NCI-H2196 (cell line): ENCODE results near the gene UNC5B.

Source experiments
- DNase-seq: peaks from one replicate; lab custom pipeline; 2025; ENCODE audit not compliant: unreplicated experiment; lab: John Stamatoyannopoulos, UW

Gene UNC5B

GRCh38 chr10:71221586-71222202 is 9.3 kb downstream of the UNC5B start:
- DNase-seq, result no peak

DNA sequence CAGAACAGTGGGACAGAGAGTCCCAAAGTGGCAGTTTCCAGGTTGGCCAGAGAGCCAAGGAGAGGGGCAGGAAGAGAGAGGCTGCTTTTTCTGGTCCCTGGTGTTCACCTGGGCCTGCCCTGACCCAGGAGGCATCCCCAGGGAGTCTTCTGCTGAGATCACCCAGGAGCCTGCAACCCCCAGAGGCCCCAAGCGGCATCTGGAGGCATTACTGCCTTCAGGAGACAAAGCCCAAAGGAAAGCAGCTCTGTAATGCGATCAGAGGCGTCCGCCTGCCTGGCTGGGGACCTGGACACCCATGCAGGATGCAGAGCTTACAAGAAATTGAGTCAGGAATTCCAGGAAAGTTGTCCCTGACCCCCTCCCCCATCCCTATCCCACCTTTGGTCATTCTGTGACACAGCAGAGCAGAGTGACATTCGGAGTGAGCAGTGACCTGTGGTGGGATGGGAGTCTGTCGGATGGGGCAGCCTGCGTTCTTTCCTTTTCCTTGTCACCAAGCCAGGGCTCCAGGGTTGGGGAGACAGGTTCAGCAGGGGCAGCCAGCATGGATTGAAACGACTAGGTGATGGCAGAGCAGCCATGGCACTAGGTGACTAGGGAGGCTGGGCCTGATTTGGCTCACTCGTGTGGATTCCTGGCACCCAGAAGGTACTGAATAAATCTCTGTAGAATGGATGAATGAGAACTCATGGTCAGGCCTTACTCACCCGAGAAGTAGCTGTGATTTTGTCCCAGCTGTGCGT is 10.4 kb downstream of the UNC5B start:
- DNase-seq, result no peak

GRCh38 chr10:71223347-71224058 is 11.1 kb downstream of the UNC5B start:
- no peak for DNase-seq

DNA sequence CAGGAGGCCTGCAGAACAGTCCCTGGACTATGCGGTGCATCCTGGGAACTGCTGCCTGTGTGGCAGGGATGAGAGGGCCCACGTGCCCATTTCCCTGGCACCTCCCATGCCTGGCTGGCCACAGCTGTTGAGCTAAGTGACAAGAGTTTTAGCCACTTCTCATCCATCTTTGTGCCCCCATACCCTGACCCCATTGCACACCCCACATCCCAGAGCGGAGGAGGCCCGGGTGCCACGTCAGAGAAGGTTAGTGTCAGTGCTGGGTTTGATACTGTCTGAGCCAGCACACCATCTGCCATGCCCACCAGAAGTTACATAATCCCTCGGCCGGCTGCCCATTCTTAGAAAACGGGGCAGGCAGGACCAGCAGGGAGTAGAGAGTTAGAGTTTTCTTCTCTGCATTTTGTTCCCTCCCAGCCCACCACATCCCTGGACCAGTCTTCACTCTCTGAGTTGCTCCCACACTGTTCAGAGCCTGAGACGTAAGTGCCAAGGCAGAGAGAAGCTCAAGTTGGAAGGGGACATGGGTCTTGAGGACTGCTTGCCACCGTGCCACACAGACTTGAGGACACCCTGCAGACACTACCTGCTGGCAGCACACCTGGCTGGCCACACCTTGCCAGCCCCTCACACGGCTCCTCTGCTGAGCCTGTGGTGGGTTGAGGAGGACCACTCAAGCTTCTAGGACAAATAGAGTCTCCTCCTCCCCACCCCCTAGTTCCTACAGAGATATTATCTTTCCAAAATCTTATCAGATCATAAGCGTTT is 13.1 kb downstream of the UNC5B start:
- DNase-seq, result no peak

GRCh38 chr10:71228875-71229675 is 16.7 kb downstream of the UNC5B start:
- DNase-seq, result no peak

- no peak for DNase-seq
Measured at GRCh38 chr10:71229726-71230655, 17.6 kb downstream of the UNC5B start.

GRCh38 chr10:71230656-71231025 is 18.3 kb downstream of the UNC5B start:
- DNase-seq, result no peak

DNA sequence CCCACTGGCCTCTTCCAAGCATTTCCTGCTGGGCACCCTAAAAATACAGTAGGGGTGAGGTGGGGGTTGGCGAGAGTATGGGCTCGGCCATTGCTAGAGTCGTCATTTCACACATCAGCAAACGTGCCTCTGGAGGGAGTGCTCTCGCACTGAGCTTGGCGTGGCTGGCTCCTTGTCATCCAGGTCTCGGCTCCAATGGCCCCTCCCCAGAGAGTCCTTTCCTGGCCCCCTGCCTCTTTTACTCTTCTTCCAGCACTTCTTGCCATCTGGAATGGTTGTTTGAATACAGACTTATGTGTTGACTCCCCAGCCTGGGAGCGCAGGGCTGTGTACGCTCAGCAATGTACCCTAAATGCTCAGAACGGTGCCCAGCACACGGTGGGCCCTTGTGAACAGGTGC is 18.8 kb downstream of the UNC5B start:
- DNase-seq, result no peak

DNA sequence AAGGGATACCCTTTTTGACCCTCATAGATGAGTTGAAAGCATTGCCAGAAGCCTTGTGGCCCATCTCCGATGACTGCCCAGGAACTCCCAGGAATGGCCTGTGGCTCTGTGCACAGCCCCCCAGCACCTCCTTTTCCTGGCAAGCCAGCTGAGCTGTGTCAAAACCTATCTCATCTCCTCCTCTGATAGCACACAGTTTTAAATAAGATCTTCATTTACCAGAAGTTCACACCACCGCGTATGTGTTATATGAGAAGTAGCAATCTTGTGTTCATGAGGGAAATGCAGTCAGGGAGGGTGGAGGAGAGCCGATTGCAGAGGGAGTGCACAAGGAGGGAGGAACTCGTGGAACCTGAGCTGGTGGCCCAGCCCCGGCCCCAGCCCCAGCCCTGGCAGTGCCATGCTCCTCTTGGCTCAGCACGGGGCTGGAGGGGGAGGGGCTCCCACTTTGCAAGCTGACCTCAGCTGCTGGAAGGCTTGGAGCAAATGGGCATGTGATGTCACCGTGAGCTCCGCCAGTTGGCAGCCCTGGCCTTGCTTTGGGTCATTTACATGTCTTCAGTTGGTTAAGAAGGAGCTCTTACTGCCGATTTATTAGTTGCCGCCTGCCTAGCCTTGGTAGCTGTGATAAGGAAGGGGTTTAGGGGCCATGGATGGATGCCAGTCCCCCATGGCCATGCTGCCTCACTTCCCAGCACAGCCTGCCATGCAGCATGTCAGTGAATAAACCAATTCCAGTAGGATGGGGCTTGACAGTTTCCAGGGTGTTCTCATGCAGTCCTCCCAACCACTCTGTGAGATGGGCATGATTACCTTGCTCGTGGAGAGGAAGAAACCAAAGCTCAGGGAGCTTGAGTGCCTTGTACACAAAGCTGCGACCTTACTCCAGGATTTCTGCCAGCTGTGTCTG is 20.0 kb downstream of the UNC5B start:
- DNase-seq, result peak; percentile 75

DNA sequence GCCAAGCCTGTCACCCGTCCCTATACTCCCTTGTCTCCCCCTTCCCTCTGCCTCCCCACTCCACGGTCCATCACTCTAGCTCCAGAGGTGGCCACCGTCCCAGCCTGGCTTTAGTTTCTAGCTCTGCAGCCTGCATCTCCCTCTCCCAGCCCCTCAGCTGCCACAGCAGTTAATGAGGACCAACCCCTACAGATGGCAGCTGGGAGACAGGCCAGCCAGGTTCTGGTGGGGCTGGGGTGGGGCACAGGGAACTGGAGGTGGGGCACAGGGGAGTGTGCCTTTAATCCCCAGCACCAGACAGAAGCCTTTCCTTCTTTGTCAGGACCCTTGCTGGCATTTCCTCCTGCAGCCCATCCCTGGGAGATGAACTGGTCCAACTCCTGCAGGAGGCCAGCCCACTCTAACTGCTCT is 21.1 kb downstream of the UNC5B start:
- DNase-seq, result no peak

DNA sequence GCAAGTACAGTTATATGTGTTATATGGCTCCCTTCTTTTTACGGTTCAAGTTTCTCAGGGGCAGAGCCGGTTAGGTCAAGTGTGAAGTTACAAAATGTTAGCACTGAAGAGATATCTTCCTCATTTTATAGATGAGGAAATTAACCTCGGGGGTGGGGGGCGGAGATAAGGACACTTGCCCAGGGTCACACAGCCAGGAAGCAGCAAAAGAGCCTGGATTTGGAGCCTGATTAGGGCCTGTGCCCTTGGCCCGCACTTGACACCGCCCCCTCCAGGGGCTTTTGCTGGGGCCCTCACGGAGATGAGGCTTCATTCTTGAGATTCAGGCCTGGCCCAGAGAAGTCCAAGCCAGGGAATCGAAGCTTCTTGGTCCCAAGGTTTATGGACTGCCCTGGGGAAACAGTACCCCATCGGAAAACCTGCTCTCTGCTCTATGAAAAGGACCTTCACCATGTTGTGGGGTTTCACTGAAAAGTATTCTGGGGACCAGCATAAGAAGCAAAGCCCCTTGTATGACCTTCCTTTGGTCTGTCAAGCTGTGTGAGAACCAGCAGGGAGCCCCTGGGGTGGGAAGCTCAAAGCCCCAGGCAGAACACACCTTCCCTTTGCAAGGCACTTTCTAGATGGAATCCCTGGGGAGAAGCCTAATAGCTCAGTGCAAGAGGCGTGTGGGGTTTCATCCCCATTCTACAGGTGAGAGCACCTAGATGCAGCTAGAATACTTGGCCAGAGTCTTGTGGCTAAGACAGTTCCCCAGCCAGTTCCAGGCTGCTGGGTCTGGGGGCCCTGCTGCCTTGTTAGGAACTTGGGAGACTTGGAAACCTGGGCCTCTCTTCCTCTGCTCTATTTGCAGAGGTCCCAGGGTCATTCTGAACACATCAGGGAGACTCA is 21.9 kb downstream of the UNC5B start:
- DNase-seq, result no peak

GRCh38 chr10:71234970-71235685 is 22.8 kb downstream of the UNC5B start:
- DNase-seq, result no peak

- no peak for DNase-seq
Measured at GRCh38 chr10:71235808-71236207, 23.4 kb downstream of the UNC5B start.

- DNase-seq, result no peak
Measured at GRCh38 chr10:71236286-71236685, 23.9 kb downstream of the UNC5B start.

DNA sequence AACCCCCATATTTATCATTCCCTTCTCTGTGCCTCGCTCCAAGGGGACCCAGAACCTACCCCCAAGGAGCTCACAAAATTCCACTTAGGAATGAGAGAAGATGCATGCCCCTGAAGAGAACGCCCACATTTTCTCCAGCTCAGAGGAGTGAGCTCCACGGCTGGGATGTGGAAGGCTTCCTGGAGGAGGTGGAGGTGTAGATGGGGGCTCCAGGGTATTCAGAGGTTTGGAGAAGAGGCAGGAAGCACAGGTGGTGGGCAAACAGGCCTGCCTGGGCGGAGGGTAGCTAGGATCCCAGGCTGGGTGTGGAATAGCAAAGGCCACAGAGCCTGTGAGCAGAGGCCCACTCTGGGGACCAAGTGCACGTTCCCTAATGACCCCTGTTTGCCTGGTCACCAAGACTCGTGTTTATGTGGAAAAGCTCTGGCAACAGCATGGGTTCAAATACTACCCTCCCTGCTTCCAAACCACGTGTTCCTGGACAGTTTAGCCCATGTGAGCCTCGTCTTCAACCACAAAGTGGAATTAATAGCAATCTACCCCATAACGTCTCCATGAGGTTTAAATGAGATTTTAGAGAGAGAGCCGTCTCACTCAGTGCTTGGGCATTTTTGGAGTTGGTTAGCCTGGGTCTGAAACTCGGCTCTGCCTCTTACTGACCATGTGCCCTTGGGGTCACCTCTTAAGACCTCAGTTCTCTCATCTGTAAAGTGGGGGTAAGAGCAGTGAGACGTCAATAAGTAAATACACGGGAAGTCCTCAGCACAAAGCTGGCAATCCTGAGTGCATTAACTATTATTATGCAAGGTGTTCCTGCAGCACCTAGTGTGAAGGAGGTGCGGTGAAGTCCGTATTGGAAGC is 24.7 kb downstream of the UNC5B start:
- no peak for DNase-seq
